ENCODE data around the gene NR2F1. TPM values are rescaled to one million over a fixed set of nuclear protein-coding genes. Genes with fewer than 3 reads are reported as not detected.

NR2F1 gene
- total and polyA plus RNA-seq, 2 donors (not counting 1 experiment from before 2014, with no cell fraction given): 64.4 to 90.8 TPM

- Histone ChIP-seq H4K20me1 (ENCODE audit: control insufficient read depth, extremely low read depth, insufficient read depth, low read length) (no peaks in the 10 kb centered on the region), H3K9me3 (ENCODE audit: control insufficient read depth, insufficient read depth, low read depth, low read length) (no peaks in the 10 kb centered on the region), H3K27me3 (ENCODE audit: control insufficient read depth, insufficient read depth, low read length) (no peaks in the 10 kb centered on the region), H3K4me2 (ENCODE audit: extremely low read depth, insufficient read depth, low read length) (peak overlapping the region; percentile 95), H3K9ac (ENCODE audit: insufficient read depth, low read length) (no peak overlapping the region), H3K79me2 (ENCODE audit: control insufficient read depth, insufficient read depth, low read length) (peaks cover 36% of the 10 kb centered on the region), H3K4me3 (replicated peaks in 1 of 4; ENCODE audit: control extremely low read depth in 1 of 4, insufficient read depth in 1 of 4, low read depth in 3 of 4, low read length in 4 of 4) (peak overlapping the region in 3 of 4 experiments; percentile 43 to 67 (median 61)), H3K36me3 (ENCODE audit: control insufficient read depth, insufficient read depth, low read length) (no peaks in the 10 kb centered on the region), H3K27ac (ENCODE audit: insufficient read depth, low read length) (peak overlapping the region; percentile 91), H2AFZ (ENCODE audit: low read length) (no peak overlapping the region), H3K4me1 (ENCODE audit: control insufficient read depth, extremely low read depth, insufficient read depth, low read length) (peaks cover 16% of the 10 kb centered on the region)
- peak in 1 of 2 donors; percentile 47 for DNase-seq (ENCODE audit: low read depth in 2 of 2)
- no peak for TF ChIP-seq EZH2 (IDR thresholded peaks at IDR 0.05; ENCODE audit: low read length, missing control alignments)
- no peak for TF ChIP-seq CTCF (conservative IDR thresholded peaks at IDR 0.05 in 1 of 2, IDR thresholded peaks at IDR 0.05 in 1 of 2; ENCODE audit: low read depth in 1 of 2, low read length in 2 of 2)
Measured at GRCh38 chr5:93603078-93603792, 20.2 kb downstream of the NR2F1 start.

- H3K4me1 ChIP-seq (ENCODE audit: control insufficient read depth, extremely low read depth, insufficient read depth, low read length): peaks cover 13% of the 10 kb centered on the region
- H3K4me3 ChIP-seq (replicated peaks in 1 of 4; ENCODE audit: control extremely low read depth in 1 of 4, insufficient read depth in 1 of 4, low read depth in 3 of 4, low read length in 4 of 4): peak overlapping the region; percentile 32 to 61 (median 40)
- TF ChIP-seq CTCF (conservative IDR thresholded peaks at IDR 0.05 in 1 of 2, IDR thresholded peaks at IDR 0.05 in 1 of 2; ENCODE audit: low read depth in 1 of 2, low read length in 2 of 2): no peak
- no peaks in the 10 kb centered on the region for H3K27me3 ChIP-seq (ENCODE audit: control insufficient read depth, insufficient read depth, low read length)
- H4K20me1 ChIP-seq (ENCODE audit: control insufficient read depth, extremely low read depth, insufficient read depth, low read length): no peaks in the 10 kb centered on the region
- H3K27ac ChIP-seq (ENCODE audit: insufficient read depth, low read length): peak overlapping the region; percentile 91
- DNase-seq (ENCODE audit: low read depth in 2 of 2): peak; percentile 70 to 79
- H3K9ac ChIP-seq (ENCODE audit: insufficient read depth, low read length): peak overlapping the region; percentile 67
- peak overlapping the region; percentile 64 for H3K4me2 ChIP-seq (ENCODE audit: extremely low read depth, insufficient read depth, low read length)
- peak overlapping the region; percentile 34 for H2AFZ ChIP-seq (ENCODE audit: low read length)
- peaks cover 34% of the 10 kb centered on the region for H3K79me2 ChIP-seq (ENCODE audit: control insufficient read depth, insufficient read depth, low read length)
- no peaks in the 10 kb centered on the region for H3K9me3 ChIP-seq (ENCODE audit: control insufficient read depth, insufficient read depth, low read depth, low read length)
- no peaks in the 10 kb centered on the region for H3K36me3 ChIP-seq (ENCODE audit: control insufficient read depth, insufficient read depth, low read length)
Measured at GRCh38 chr5:93603793-93604643, 21.0 kb downstream of the NR2F1 start.

Measured in fibroblast of lung (primary cell).